HEK293 (cell line): ENCODE data around the gene SHROOM3.

ENCODE experiments used
- ATF2 ChIP-seq: fragments of 450-650 bp; formaldehyde crosslinking; IDR thresholded peaks from 2 replicates; pipeline ENCODE4 v1.5.1; 2016; ENCODE audit warnings: missing biosample characterization, missing genetic modification characterization, low read depth
- CTCF ChIP-seq: fragments of 450-650 bp; formaldehyde crosslinking; IDR thresholded peaks from 2 replicates; pipeline ENCODE4 v1.5.1; 2016; ENCODE audit warnings: missing biosample characterization, missing genetic modification characterization
- IKZF3 ChIP-seq: fragments of 450-650 bp; IDR thresholded peaks from 2 replicates; pipeline ENCODE4 v1.5.0; 2018; ENCODE audit warnings: missing biosample characterization, mild to moderate bottlenecking, missing genetic modification characterization, moderate library complexity
- SP7 ChIP-seq: fragments of 450-650 bp; formaldehyde crosslinking; IDR thresholded peaks from 2 replicates; pipeline ENCODE4 v1.5.1; 2016; ENCODE audit warnings: missing biosample characterization, missing genetic modification characterization
- ZBTB17 ChIP-seq: fragments of 450-650 bp; formaldehyde crosslinking; IDR thresholded peaks from 2 replicates; pipeline ENCODE4 v1.5.1; 2016; ENCODE audit warnings: missing biosample characterization, missing genetic modification characterization
- ZNF23 ChIP-seq: fragments of 450-650 bp; formaldehyde crosslinking; IDR thresholded peaks from 2 replicates; pipeline ENCODE4 v1.5.1; 2016; ENCODE audit warnings: missing biosample characterization, missing genetic modification characterization, borderline replicate concordance
- ZNF530 ChIP-seq: fragments of 450-650 bp; formaldehyde crosslinking; IDR thresholded peaks from 2 replicates; pipeline ENCODE4 v1.5.1; 2016; ENCODE audit warnings: low read depth, missing biosample characterization, missing genetic modification characterization
- ZNF585B ChIP-seq: fragments of 450-650 bp; formaldehyde crosslinking; IDR thresholded peaks from 2 replicates; pipeline ENCODE4 v1.5.1; 2016; ENCODE audit warnings: missing biosample characterization, missing genetic modification characterization

DNA sequence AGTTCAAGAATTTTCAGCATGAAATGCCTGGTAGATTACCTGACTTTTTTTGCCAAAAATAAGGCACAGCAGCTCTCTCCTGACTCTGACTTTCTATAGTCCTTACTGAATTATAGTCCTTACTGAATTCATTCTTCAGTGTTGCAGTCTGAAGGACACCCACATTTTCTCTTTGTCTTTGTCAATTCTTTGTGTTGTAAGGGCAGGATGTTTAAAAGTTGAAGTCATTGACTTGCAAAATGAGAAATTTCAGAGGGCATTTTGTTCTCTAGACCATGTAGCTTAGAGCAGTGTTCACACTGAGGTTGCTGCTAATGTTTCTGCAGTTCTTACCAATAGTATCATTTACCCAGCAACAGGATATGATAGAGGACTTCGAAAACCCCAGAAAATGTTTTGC is 295.0 kb downstream of the SHROOM3 start:
- no peak for TF ChIP-seq ZNF585B (tag by site-specific recombination)
- no peak for TF ChIP-seq SP7 (tag by site-specific recombination)
- no peak for TF ChIP-seq CTCF (tag by site-specific recombination)
- TF ChIP-seq IKZF3 (tag by site-specific recombination): no peak
- TF ChIP-seq ZNF530 (tag by site-specific recombination): no peak
- no peak for TF ChIP-seq ZNF23 (tag by site-specific recombination)
- TF ChIP-seq ATF2 (tag by site-specific recombination): no peak
- TF ChIP-seq ZBTB17 (tag by site-specific recombination): no peak
